ENCODE measurements around the gene ZNF485.

DNA sequence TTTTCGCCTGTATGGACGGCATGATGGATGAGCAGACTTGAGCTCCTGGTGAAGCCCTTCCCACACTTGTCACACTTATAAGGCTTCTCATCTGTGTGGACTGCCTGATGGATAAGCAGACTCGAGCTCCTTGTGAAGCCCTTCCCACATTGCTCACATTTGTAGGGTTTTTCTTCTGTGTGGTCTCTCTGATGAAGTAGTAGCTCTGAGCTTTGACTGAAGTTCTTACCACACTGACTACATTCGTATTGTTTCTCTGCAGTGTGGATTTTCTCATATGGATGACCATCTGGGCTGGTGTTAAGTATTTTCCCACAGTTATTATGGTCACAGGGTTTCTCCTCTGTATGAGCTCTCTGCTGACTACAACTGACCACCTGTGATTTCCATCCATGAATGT, 49.0 kb upstream of the ZNF485 start:
- TF ChIP-seq ESRRA (IDR thresholded peaks at IDR 0.05; ENCODE audit: borderline replicate concordance, low read length) (no peak), MYC (IDR thresholded peaks at IDR 0.05; ENCODE audit: borderline replicate concordance, low read length) (no peak), RAD21 (conservative IDR thresholded peaks at IDR 0.05 in 1 of 2, IDR thresholded peaks at IDR 0.05 in 1 of 2) (no peak), EP300 (IDR thresholded peaks at IDR 0.05) (no peak), POLR2A (IDR thresholded peaks at IDR 0.05; ENCODE audit: low read length) (no peak), HDAC2 (IDR thresholded peaks at IDR 0.05) (no peak), CBX8 (IDR thresholded peaks at IDR 0.05) (no peak)
- TF ChIP-seq, protein P1, sequence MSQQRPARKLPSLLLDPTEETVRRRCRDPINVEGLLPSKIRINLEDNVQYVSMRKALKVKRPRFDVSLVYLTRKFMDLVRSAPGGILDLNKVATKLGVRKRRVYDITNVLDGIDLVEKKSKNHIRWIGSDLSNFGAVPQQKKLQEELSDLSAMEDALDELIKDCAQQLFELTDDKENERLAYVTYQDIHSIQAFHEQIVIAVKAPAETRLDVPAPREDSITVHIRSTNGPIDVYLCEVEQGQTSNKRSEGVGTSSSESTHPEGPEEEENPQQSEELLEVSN (IDR thresholded peaks at IDR 0.05; ENCODE audit: borderline replicate concordance, low read depth): no peak
- TF ChIP-seq, protein P2, sequence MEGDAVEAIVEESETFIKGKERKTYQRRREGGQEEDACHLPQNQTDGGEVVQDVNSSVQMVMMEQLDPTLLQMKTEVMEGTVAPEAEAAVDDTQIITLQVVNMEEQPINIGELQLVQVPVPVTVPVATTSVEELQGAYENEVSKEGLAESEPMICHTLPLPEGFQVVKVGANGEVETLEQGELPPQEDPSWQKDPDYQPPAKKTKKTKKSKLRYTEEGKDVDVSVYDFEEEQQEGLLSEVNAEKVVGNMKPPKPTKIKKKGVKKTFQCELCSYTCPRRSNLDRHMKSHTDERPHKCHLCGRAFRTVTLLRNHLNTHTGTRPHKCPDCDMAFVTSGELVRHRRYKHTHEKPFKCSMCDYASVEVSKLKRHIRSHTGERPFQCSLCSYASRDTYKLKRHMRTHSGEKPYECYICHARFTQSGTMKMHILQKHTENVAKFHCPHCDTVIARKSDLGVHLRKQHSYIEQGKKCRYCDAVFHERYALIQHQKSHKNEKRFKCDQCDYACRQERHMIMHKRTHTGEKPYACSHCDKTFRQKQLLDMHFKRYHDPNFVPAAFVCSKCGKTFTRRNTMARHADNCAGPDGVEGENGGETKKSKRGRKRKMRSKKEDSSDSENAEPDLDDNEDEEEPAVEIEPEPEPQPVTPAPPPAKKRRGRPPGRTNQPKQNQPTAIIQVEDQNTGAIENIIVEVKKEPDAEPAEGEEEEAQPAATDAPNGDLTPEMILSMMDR (IDR thresholded peaks at IDR 0.05): no peak
- TF ChIP-seq, protein P3, sequence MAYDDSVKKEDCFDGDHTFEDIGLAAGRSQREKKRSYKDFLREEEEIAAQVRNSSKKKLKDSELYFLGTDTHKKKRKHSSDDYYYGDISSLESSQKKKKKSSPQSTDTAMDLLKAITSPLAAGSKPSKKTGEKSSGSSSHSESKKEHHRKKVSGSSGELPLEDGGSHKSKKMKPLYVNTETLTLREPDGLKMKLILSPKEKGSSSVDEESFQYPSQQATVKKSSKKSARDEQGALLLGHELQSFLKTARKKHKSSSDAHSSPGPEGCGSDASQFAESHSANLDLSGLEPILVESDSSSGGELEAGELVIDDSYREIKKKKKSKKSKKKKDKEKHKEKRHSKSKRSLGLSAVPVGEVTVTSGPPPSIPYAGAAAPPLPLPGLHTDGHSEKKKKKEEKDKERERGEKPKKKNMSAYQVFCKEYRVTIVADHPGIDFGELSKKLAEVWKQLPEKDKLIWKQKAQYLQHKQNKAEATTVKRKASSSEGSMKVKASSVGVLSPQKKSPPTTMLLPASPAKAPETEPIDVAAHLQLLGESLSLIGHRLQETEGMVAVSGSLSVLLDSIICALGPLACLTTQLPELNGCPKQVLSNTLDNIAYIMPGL (CRISPR knock-in tag; IDR thresholded peaks at IDR 0.05; ENCODE audit: borderline replicate concordance): no peak
- TF ChIP-seq, protein P4, sequence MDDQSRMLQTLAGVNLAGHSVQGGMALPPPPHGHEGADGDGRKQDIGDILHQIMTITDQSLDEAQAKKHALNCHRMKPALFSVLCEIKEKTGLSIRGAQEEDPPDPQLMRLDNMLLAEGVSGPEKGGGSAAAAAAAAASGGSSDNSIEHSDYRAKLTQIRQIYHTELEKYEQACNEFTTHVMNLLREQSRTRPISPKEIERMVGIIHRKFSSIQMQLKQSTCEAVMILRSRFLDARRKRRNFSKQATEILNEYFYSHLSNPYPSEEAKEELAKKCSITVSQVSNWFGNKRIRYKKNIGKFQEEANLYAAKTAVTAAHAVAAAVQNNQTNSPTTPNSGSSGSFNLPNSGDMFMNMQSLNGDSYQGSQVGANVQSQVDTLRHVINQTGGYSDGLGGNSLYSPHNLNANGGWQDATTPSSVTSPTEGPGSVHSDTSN (IDR thresholded peaks at IDR 0.05): no peak
- TF ChIP-seq, protein P5, sequence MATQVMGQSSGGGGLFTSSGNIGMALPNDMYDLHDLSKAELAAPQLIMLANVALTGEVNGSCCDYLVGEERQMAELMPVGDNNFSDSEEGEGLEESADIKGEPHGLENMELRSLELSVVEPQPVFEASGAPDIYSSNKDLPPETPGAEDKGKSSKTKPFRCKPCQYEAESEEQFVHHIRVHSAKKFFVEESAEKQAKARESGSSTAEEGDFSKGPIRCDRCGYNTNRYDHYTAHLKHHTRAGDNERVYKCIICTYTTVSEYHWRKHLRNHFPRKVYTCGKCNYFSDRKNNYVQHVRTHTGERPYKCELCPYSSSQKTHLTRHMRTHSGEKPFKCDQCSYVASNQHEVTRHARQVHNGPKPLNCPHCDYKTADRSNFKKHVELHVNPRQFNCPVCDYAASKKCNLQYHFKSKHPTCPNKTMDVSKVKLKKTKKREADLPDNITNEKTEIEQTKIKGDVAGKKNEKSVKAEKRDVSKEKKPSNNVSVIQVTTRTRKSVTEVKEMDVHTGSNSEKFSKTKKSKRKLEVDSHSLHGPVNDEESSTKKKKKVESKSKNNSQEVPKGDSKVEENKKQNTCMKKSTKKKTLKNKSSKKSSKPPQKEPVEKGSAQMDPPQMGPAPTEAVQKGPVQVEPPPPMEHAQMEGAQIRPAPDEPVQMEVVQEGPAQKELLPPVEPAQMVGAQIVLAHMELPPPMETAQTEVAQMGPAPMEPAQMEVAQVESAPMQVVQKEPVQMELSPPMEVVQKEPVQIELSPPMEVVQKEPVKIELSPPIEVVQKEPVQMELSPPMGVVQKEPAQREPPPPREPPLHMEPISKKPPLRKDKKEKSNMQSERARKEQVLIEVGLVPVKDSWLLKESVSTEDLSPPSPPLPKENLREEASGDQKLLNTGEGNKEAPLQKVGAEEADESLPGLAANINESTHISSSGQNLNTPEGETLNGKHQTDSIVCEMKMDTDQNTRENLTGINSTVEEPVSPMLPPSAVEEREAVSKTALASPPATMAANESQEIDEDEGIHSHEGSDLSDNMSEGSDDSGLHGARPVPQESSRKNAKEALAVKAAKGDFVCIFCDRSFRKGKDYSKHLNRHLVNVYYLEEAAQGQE (IDR thresholded peaks at IDR 0.05): no peak
- TF ChIP-seq, protein P6, sequence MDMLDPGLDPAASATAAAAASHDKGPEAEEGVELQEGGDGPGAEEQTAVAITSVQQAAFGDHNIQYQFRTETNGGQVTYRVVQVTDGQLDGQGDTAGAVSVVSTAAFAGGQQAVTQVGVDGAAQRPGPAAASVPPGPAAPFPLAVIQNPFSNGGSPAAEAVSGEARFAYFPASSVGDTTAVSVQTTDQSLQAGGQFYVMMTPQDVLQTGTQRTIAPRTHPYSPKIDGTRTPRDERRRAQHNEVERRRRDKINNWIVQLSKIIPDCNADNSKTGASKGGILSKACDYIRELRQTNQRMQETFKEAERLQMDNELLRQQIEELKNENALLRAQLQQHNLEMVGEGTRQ (IDR thresholded peaks at IDR 0.05): no peak

Data from A549 (cell line).